ENCODE data around the gene RPL21. TPM values are rescaled to one million over a fixed set of nuclear protein-coding genes. Genes with fewer than 3 reads are reported as not detected.

RPL21 gene
- total and polyA plus RNA-seq, 2 donors (not counting 1 experiment from before 2014, with no cell fraction given), result 1,937 to 2,245 TPM

GRCh38 chr13:27300941-27301586 lies 49.7 kb downstream of the RPL21 start:
- H3K4me3 Mint-ChIP-seq, result no peak overlapping the region
- Histone ChIP-seq H3K4me1 (ENCODE audit: control insufficient read depth in 2 of 2, insufficient read depth in 2 of 2, low read length in 2 of 2) (peaks cover 2 to 4% of the 10 kb centered on the region in 2 donors), H3K4me3 (ENCODE audit: control extremely low read depth in 1 of 5, extremely low read depth in 1 of 5, insufficient read depth in 1 of 5, low read depth in 2 of 5, low read length in 4 of 5) (no peak overlapping the region), H3K36me3 (replicated peaks in 1 of 2; ENCODE audit: control extremely low read depth in 1 of 2, control insufficient read depth in 1 of 2, extremely low read depth in 1 of 2, insufficient read depth in 2 of 2, low read length in 1 of 2) (no peaks in the 10 kb centered on the region), H3K79me2 (ENCODE audit: control insufficient read depth, insufficient read depth, low read length) (no peaks in the 10 kb centered on the region), H3K9me3 (ENCODE audit: control extremely low read depth in 1 of 3, control insufficient read depth in 2 of 3, insufficient read depth in 1 of 3, low read length in 2 of 3) (peaks cover 0 to 4% (median 0%) of the 10 kb centered on the region in 3 donors), H2AFZ (ENCODE audit: insufficient read depth, low read depth, low read length, poor library complexity, severe bottlenecking) (no peak overlapping the region), H3K9ac (ENCODE audit: low read length) (no peak overlapping the region), H3K27ac (ENCODE audit: low read length in 2 of 2) (no peak overlapping the region), H3K27me3 (replicated peaks in 1 of 4; ENCODE audit: control extremely low read depth in 1 of 4, control insufficient read depth in 3 of 4, insufficient read depth in 4 of 4, low read length in 3 of 4) (peaks cover 0 to 2% (median 0%) of the 10 kb centered on the region in 4 experiments), H4K20me1 (ENCODE audit: control insufficient read depth, insufficient read depth, low read length, poor library complexity, severe bottlenecking) (no peaks in the 10 kb centered on the region), H3K4me2 (replicated peaks; ENCODE audit: low read depth, low read length, poor library complexity, severe bottlenecking) (no peak overlapping the region)
- H3K27ac Mint-ChIP-seq, result no peak overlapping the region
- no peaks in the 10 kb centered on the region for H3K27me3 Mint-ChIP-seq
- ChIA-PET POLR2A (no interaction called here), CTCF (no interaction called here)
- intact Hi-C loops (cut with micrococcal nuclease), result no loop called here
- 100% methylated on average over 2 of the region's 6 CpGs for WGBS (ENCODE audit: insufficient coverage)
- H3K4me1 Mint-ChIP-seq, result peaks cover 3% of the 10 kb centered on the region
- no peak for TF ChIP-seq CTCF (IDR thresholded peaks at IDR 0.05)
- TF ChIP-seq EZH2 (IDR thresholded peaks at IDR 0.05; ENCODE audit: borderline replicate concordance, insufficient read depth, low read depth, low read length, poor library complexity, severe bottlenecking), result no peak
- no peaks in the 10 kb centered on the region for H3K9me3 Mint-ChIP-seq (ENCODE audit: insufficient read depth)
- ATAC-seq (ENCODE audit: low read depth) (no peak), DNase-seq (no peak)

- Mint-ChIP-seq H3K4me1 (peaks cover 12% of the 10 kb centered on the region), H3K27me3 (no peaks in the 10 kb centered on the region), H3K4me3 (no peak overlapping the region), H3K9me3 (ENCODE audit: insufficient read depth) (no peaks in the 10 kb centered on the region), H3K27ac (no peak overlapping the region)
- ChIA-PET CTCF (interaction anchor here (1.4 kb wide), 1 partner anchor 19 kb away, joined by 3 read pairs; no protein-coding TSS in a partner anchor), POLR2A (no interaction called here)
- Histone ChIP-seq H3K79me2 (ENCODE audit: control insufficient read depth, insufficient read depth, low read length) (no peaks in the 10 kb centered on the region), H3K9me3 (ENCODE audit: control extremely low read depth in 1 of 3, control insufficient read depth in 2 of 3, insufficient read depth in 1 of 3, low read length in 2 of 3) (no peaks in the 10 kb centered on the region), H3K27me3 (replicated peaks in 1 of 4; ENCODE audit: control extremely low read depth in 1 of 4, control insufficient read depth in 3 of 4, insufficient read depth in 4 of 4, low read length in 3 of 4) (peaks cover 0 to 2% (median 0%) of the 10 kb centered on the region in 4 experiments), H4K20me1 (ENCODE audit: control insufficient read depth, insufficient read depth, low read length, poor library complexity, severe bottlenecking) (no peaks in the 10 kb centered on the region), H3K36me3 (replicated peaks in 1 of 2; ENCODE audit: control extremely low read depth in 1 of 2, control insufficient read depth in 1 of 2, extremely low read depth in 1 of 2, insufficient read depth in 2 of 2, low read length in 1 of 2) (no peaks in the 10 kb centered on the region), H2AFZ (ENCODE audit: insufficient read depth, low read depth, low read length, poor library complexity, severe bottlenecking) (no peak overlapping the region), H3K9ac (ENCODE audit: low read length) (no peak overlapping the region), H3K27ac (ENCODE audit: low read length in 2 of 2) (no peak overlapping the region), H3K4me2 (replicated peaks; ENCODE audit: low read depth, low read length, poor library complexity, severe bottlenecking) (no peak overlapping the region), H3K4me1 (ENCODE audit: control insufficient read depth in 2 of 2, insufficient read depth in 2 of 2, low read length in 2 of 2) (peaks cover 13 to 14% of the 10 kb centered on the region in 2 donors), H3K4me3 (ENCODE audit: control extremely low read depth in 1 of 5, extremely low read depth in 1 of 5, insufficient read depth in 1 of 5, low read depth in 2 of 5, low read length in 4 of 5) (no peak overlapping the region)
- no peak for DNase-seq
- intact Hi-C loops (cut with micrococcal nuclease), result no loop called here
- WGBS (ENCODE audit: insufficient coverage), result 80% methylated on average over 1 of the region's 4 CpGs
- TF ChIP-seq CTCF (IDR thresholded peaks at IDR 0.05), result no peak
- TF ChIP-seq EZH2 (IDR thresholded peaks at IDR 0.05; ENCODE audit: borderline replicate concordance, insufficient read depth, low read depth, low read length, poor library complexity, severe bottlenecking), result no peak
- ATAC-seq (ENCODE audit: low read depth), result no peak
These were observed 51.4 kb downstream of the RPL21 start for GRCh38 chr13:27302643-27303262.
